Activated T-helper 9 cell treated with anti-CD3 and anti-CD28 coated beads, Interleukin-2, amount 50 U/mL, for 16 hours (primary cell): ENCODE measurements around the gene SNED1.

Experiments
- DNase-seq: peaks from one replicate; pipeline ENCODE4 v3.0.0-alpha.2; 2020; ENCODE audit warnings: low read depth

The SNED1 gene

DNA sequence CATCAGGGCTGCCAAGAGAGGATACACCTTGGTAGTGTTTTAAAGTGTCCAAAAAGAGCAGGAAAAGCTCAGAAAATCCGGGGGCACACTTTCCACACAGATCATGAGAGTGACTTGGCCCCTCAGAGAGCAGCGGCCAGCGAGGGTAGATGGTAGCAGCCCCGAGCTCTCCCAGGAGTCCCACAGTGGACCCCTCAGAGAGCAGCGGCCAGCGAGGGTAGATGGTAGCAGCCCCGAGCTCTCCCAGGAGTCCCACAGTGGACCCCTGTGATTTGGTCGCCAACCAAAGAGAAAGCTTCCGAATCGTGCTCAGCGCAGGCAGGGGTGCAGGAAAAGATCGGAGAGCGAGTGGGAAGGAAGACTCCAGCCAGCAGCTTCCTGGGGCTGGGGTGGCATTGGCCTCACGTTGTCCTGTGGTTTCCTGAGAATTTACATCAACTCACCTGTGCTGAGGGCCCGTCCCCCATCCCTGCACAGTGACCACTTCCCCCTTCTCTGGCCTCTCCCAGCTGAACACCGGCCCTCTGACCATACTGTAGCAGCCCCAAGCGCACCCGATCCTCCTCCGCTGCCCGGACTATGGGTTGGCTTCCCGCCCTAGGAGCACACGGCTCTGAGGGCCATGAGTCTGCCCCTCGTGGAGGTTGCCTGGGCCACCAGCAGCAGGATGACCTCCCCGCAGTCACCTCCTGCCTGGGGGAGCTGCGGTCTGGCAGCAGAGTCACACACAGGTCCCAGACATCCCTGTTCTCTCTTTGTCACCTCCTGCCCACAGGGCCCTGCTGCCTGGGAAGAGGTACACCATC, 69.9 kb downstream of the SNED1 start:
- DNase-seq: no peak

DNA sequence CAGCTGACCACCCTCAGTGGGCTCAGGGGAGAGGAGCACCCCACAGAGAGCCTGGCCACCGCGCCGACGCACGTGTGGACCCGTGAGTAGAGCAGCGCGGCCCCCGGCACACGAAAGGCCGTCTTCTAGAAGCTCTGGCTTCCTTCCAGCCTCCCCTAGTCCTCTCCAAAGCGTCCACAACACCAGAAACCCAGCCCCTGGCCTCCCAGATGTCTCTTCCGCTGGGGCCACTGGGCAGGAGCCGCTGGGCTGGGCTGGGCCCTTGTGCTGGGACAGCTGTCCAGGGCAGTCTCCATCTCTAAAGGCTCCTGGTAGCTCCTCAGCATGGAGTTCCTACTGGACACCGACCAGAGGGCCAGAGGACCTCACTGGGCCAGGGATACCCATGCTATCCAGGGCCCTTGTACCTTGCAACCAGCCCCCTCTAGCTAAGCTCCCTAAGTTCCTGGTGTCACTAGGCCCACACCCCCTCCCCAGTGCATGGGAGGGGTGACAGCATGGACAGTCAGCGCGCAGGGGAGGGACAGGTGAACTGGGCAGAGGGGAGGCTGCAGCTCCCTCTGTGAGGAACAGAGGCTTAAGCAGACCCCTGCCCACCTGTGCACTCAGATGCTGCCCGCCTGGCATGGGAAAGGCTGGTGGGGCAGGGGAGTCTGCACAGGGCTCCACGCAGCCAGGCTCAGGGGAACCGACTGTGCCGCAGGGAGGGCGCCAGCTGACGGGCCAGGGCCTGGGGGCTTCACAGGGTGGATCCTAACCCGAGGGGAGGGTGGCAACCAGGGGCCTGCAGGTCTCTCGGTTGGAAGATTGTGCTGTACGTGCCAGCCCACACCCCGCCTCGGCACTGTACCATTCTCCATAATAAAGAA, 70.8 kb downstream of the SNED1 start:
- DNase-seq: no peak

DNA sequence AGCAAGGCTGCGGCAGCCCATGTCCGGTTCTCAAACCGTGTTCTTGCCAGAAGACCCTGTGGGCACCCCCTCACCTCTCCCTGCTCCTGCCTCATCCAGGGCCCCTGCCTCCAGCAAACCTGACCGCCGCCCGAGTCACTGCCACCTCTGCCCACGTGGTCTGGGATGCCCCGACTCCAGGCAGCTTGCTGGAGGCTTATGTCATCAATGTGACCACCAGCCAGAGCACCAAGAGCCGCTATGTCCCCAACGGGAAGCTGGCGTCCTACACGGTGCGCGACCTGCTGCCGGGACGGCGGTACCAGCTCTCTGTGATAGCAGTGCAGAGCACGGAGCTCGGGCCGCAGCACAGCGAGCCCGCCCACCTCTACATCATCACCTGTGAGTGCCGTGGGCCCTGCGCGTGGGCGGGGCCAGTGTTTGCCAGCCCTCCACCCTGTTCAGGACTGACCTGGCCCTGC, 71.4 kb downstream of the SNED1 start:
- no peak for DNase-seq

- no peak for DNase-seq
Observed at GRCh38 chr2:241070361-241070760, 71.9 kb downstream of the SNED1 start.

GRCh38 chr2:241070811-241071676, 72.6 kb downstream of the SNED1 start:
- no peak for DNase-seq

- DNase-seq: no peak
Observed at GRCh38 chr2:241071677-241072111, 73.3 kb downstream of the SNED1 start.

GRCh38 chr2:241072151-241072550, 73.7 kb downstream of the SNED1 start:
- DNase-seq: no peak

GRCh38 chr2:241072553-241073165, 74.2 kb downstream of the SNED1 start:
- DNase-seq: no peak

DNA sequence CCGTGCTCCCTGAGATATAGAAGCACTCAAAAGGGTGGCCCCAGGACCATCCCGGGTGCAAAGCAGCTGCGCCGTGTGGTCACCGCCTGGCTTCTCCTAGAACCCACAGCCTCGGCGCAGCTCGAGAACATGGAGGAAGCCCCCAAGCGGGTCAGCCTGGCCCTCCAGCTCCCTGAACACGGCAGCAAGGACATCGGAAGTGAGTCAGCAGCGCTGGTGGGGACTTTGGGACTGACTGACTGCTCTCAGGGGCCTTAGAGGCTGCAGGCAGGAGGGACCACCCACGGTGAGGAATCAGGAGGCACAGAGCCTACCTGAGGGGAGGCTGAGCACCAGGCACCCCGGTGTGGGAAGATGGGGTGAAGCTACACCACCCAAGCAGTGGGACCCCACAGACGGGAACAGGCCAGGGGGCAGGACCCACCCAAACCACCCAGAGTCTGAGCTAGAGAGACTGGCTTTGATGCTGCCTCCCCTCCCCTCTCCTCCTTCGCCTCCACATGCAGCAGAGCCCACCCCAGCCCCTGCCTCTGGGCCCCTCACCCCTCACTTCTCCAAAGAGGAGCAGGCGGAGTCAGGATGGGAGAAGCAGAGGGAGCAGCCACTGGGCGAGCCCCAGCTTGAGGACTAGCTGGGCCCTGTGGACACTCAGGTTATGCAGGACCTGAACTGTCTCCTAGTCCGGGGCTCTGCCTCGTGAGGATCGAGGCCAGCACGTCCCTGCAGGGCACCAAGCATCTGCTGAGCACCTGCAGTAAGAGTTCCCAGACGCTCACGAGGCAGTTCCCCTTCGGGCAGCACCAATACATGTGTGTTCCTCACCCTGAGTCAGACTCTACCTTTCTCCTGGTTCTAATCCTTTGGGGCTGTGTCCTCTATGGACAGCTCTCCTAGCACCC, 75.0 kb downstream of the SNED1 start:
- no peak for DNase-seq

DNA sequence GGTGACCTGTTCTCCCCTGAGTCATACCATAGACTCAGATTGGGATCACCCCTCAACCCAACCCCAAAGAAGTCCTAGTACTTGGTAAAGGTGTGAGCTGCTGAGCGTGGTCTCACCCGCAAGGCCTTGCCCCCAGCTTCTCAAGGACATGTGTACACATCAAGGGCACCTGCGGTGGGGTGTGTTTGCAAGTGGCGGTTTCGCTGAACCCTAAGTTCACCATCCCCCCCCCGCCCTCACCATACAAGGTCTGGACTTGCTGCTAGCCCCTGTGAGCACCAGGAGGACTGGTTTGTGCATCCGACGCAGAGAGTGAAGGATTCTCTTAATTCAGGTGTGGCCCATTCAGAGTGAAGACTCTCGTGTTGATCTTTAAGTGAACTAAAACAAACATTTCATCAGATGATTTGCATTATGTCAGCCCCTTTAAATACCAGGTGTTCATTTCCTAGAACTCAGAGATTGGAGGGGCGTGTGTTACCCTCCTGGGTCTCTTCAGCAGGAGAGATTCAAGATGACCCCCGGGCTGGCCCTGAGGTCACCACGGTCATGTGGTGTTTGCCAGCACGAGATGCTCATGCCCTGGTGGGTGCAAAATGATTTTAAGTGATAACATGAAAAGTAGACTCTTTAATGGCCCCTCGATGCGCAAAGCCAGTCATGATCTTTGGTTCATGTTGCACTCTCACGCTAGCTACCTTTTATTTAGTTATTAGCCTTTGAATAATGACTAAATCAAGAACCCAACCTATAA, 75.8 kb downstream of the SNED1 start:
- DNase-seq: no peak

DNA sequence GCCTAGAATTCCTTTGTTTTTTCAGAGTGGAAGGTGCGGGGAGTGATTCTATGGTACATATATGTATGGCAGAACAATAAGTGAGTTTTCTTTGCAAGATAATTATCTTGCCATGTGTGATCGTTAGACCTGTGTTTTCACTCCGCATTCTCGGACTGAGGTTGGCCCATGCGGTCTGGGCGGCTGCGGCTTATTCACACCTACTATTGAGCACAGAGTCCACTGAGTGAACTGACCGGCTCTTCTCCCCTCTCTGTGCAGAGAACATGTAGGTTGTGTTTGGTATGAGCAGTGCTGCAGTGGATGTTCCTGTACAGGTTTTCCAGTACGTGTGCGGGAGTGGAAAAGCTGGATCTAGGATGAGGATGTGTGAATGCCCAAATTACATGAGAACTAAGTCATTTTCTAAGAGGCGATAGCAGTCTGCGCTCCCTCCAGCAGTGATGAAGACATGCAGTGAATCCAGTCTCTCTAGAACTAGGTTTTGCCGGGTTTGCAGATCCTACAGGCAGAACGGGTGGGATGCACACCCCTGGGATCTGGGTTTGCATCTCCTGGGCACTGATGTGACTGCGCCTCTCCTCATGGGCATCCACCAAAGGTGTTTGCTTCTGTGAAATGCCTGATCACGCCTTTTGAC, 76.6 kb downstream of the SNED1 start:
- DNase-seq: no peak

DNA sequence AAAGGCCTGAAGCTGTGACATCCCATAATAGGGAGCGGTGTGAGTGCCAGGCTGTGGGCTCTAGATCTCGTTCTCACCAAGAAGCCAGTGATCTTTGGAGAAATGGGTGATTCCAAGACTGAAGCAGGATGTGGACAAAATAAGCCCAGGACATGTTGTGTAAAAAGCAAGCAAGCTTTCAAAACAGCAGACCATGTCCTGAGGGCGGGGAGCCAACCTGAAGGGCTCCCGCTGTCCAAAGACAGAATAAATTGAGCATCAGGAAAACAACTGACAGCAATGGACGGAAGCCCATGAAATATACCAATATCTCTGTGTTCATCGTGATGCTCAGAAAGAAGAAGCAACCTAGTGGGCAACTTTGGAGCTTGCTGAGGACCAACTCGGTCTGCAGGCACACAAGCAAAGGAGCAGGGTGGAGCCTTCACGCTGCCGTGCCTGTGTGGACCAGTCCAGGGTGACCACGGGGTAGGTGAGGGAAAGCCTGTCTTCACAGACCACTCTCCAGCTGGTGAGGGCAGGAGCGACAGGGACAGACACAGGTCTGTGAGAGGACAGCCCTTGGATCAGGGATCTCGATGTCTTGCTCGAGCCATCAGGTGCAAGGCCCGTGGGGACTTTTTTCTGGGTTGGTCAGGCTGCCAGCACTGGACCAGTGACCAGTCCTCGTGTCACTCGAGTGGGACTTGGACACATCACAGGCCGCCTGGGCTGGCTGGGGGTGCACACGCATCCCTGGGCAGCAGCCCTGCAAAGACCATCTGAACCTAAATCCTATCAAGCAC, 82.2 kb downstream of the SNED1 start:
- DNase-seq: no peak

- DNase-seq: no peak
Observed at GRCh38 chr2:241081190-241081642, 82.8 kb downstream of the SNED1 start.

- DNase-seq: no peak
Observed at GRCh38 chr2:241081643-241082340, 83.4 kb downstream of the SNED1 start.

DNA sequence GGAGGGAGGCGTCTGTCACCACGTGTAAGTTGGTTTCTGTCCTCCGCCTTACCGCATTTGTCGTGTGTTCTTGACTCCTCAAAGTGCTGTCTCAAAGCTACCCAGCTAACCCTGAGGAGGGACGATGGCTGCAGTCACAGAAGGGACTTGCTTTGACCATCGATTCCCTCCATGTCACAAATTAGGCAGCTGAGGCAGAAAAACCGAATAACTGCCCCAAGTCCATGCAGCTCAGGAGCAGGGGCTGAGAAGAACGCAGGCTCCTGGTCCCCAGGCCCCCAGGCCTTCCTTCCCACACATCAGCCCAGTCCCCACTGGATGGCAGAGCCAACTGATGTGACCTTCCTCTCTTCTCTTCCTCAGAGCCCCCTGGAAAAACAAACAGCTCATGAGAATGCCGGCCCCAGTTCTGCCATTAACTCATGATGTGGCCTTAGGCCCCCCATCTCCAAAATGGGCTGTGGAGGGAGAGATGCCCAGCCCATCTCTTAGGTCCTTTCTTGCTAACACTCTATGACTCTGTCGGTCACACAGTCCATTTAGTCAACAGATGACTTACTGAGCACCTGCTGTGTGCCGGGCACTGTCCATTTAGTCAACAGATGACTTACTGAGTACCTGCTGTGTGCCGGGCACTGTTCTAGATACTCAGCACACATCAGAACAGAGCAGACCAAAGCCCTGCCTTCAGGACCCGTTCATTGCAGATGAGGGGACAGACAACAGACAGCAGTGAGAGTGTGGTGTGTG, 84.1 kb downstream of the SNED1 start:
- DNase-seq: no peak

DNA sequence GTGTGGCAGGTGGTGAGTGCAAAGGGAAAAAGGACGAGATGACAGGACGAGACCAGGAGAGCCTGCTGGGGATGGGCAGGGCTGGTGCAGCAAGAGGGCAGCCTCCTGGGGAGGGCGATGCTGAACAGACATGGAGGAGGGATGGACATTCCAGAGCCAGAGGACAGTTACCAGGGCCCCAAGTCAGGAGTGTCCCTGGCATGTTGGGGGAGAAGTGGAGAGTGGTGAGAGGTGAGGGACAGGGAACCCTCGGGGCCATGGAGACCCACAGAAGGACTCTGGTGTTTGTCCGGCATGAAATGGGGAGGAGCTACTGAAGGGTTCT, 84.6 kb downstream of the SNED1 start:
- DNase-seq: no peak

- no peak for DNase-seq
Observed at GRCh38 chr2:241084856-241085444, 86.5 kb downstream of the SNED1 start.
